HepG2 (cell line): Measurements from ENCODE around the gene ADSL. TPM values are rescaled to one million over a fixed set of nuclear protein-coding genes. Genes with fewer than 3 reads are reported as not detected.

Experiments used
- ATAC-seq: fragments of 200-7000 bp; cut with Tn5 transposase; 3 replicates; pipeline ENCODE4 v1.9.1; 2020; ENCODE audit warnings: mild to moderate bottlenecking, moderate library complexity
- BruUV-seq: library from RNA; stranded (reverse); fragments of 400-500 nt; replicated peaks from 2 replicates; lab custom pipeline; 2021; lab: Mats Ljungman, UMichigan
- CTCF ChIA-PET: fragments of 300-600 bp; formaldehyde crosslinking; extraction: SDS; loops from one replicate; lab custom pipeline; 2021; ENCODE audit warnings: low total read pairs, inconsistent platforms, low intra/inter-chr PET ratio; lab: Yijun Ruan, JAX
- POLR2A ChIA-PET: fragments of 350-600 bp; sonication (Branson Sonifier 250); formaldehyde crosslinking; loops from one replicate; lab custom pipeline; 2020; ENCODE audit warnings: antibody characterized with exemption, inconsistent platforms; lab: Yijun Ruan, JAX
- DNase-seq: peaks from one replicate; pipeline ENCODE4 v3.0.0-alpha.2; 2015; ENCODE audit warnings: low spot score
- FAIRE-seq: peaks from 3 replicates; lab custom pipeline; 2011; peaks lifted over from hg19 to GRCh38; lab: Jason Lieb, UNC
- H2AFZ ChIP-seq: one replicate; pipeline ENCODE4 v1.6.1; 2011; ENCODE audit warnings: low read length, inconsistent platforms
- H3K27ac ChIP-seq: fragments of 300-600 bp; 3 replicates; pipeline ENCODE4 v1.8.0; 2011; ENCODE audit warnings: mixed run types, mild to moderate bottlenecking, mixed read lengths, low read length, inconsistent platforms; ENCODE audit not compliant: insufficient read depth; ENCODE audit errors: extremely low read length
- H3K27me3 ChIP-seq, 2 experiments: fragments of 200-600 bp in 1 of 2; 2 replicates in 1 of 2; 3 replicates in 1 of 2; pipeline versions ENCODE4 v1.6.0 to v1.8.0; 2011; ENCODE audit warnings: low read length in 2 of 2, mild to moderate bottlenecking in 2 of 2, moderate library complexity in 2 of 2, inconsistent platforms in 1 of 2; ENCODE audit not compliant: insufficient read depth in 2 of 2, control insufficient read depth in 1 of 2
- H3K36me3 ChIP-seq, 2 experiments: fragments of 200-600 bp in 1 of 2; replicated peaks in 1 of 2; 2 replicates in 1 of 2; 3 replicates in 1 of 2; pipeline versions ENCODE4 v1.5.1 to v1.8.0; 2011; ENCODE audit warnings: low read length in 2 of 2, inconsistent platforms in 1 of 2; ENCODE audit not compliant: insufficient read depth in 2 of 2, control insufficient read depth in 1 of 2
- H3K4me1 ChIP-seq: 2 replicates; pipeline ENCODE4 v1.5.1; 2012; ENCODE audit warnings: low read length, inconsistent platforms; ENCODE audit not compliant: insufficient read depth
- H3K4me2 ChIP-seq: 2 replicates; pipeline ENCODE4 v1.6.0; 2011; ENCODE audit warnings: low read depth, low read length, inconsistent platforms
- H3K4me3 ChIP-seq, 3 experiments: fragments of 200-600 bp in 1 of 3; sonication (generic), shearing (Covaris generic) in 1 of 3; replicated peaks in 1 of 3; 2 replicates each; pipeline ENCODE4 v1.5.1; 2011 to 2016; ENCODE audit warnings: low read length in 3 of 3, inconsistent platforms in 2 of 3, low read depth in 2 of 3, mild to moderate bottlenecking in 2 of 3, control low read depth in 1 of 3, mixed read lengths in 1 of 3; ENCODE audit not compliant: insufficient read depth in 1 of 3
- H3K79me2 ChIP-seq: one replicate; pipeline ENCODE4 v1.6.1; 2011; ENCODE audit warnings: low read length, inconsistent platforms; ENCODE audit not compliant: insufficient read depth
- H3K9ac ChIP-seq: 2 replicates; pipeline ENCODE4 v1.6.0; 2011; ENCODE audit warnings: mild to moderate bottlenecking, low read depth, low read length, inconsistent platforms; ENCODE audit not compliant: insufficient read depth
- H3K9me3 ChIP-seq: 2 replicates; pipeline ENCODE4 v1.5.1; 2012; ENCODE audit warnings: mild to moderate bottlenecking, low read length
- H4K20me1 ChIP-seq: 2 replicates; pipeline ENCODE4 v1.6.0; 2011; ENCODE audit warnings: inconsistent platforms, mild to moderate bottlenecking, low read length, moderate library complexity; ENCODE audit not compliant: insufficient read depth
- BCLAF1 ChIP-seq: fragments of 450-650 bp; IDR thresholded peaks from 2 replicates; pipeline ENCODE4 v1.6.1; 2017; ENCODE audit warnings: mild to moderate bottlenecking
- DMAP1 ChIP-seq: IDR thresholded peaks from 2 replicates; pipeline ENCODE4 v1.6.1; 2016
- KAT8 ChIP-seq: IDR thresholded peaks from 2 replicates; pipeline ENCODE4 v1.6.1; 2016; ENCODE audit warnings: missing genetic modification reagents, missing compliant biosample characterization
- MXI1 ChIP-seq: IDR thresholded peaks from 3 replicates; pipeline ENCODE4 v1.6.1; 2012; ENCODE audit warnings: low read depth, low read length, inconsistent platforms, borderline replicate concordance
- NFKBIZ ChIP-seq: IDR thresholded peaks from 2 replicates; pipeline ENCODE4 v1.6.1; 2018; ENCODE audit warnings: missing genetic modification reagents, missing compliant biosample characterization
- SMAD3 ChIP-seq: sonication (generic); formaldehyde crosslinking; IDR thresholded peaks from 2 replicates; pipeline ENCODE4 v1.4.0; 2020; ENCODE audit warnings: missing genetic modification reagents
- TP53 ChIP-seq: sonication (generic); formaldehyde crosslinking; conservative IDR thresholded peaks from 2 replicates; pipeline ENCODE4 v1.4.0; 2020; ENCODE audit warnings: missing genetic modification reagents
- ZMAT3 ChIP-seq: sonication (generic); formaldehyde crosslinking; conservative IDR thresholded peaks from 2 replicates; pipeline ENCODE4 v1.7.0; 2021; ENCODE audit warnings: missing genetic modification reagents
- ZNF550 ChIP-seq: sonication (generic); formaldehyde crosslinking; IDR thresholded peaks from 2 replicates; pipeline ENCODE4 v1.4.0; 2020; ENCODE audit warnings: mild to moderate bottlenecking, missing genetic modification reagents, borderline replicate concordance
- ZNF841 ChIP-seq: sonication (generic); formaldehyde crosslinking; IDR thresholded peaks from 2 replicates; pipeline ENCODE4 v1.8.1; 2023; ENCODE audit warnings: missing genetic modification reagents, borderline replicate concordance
- WGBS: methylation state at CpG from one replicate; pipeline ENCODE4 v1.1.6; 2017; ENCODE audit warnings: low lambda C conversion rate; 5-methylcytosine and 5-hydroxymethylcytosine counted together
- in situ Hi-C: cut with HindIII; loops from 2 replicates; pipeline ENCODE4 v1.10.0; 2017; ENCODE audit warnings: low pct_unique_long_range_greater_than_20kb; ENCODE audit not compliant: extremely low pct_ligation_motif_present
- intact Hi-C: fragments of 100-400 bp; cut with micrococcal nuclease; formaldehyde crosslinking; loops from one replicate; pipeline ENCODE4 v1.10.0; 2022; ENCODE audit not compliant: unreplicated experiment
- polyA plus RNA-seq, 8 experiments: library from polyadenylated mRNA; depleted of rRNA in 3 of 8; stranded (reverse) in 7 of 8; unstranded in 1 of 8; fragments of >200 nt; fragmentation: Illumina TruSeq in 4 of 8; extraction: Trizol in 4 of 8; gene quantifications; 2 replicates each; pipeline versions ENCODE4 v1.2.1 to v1.2.3, GENCODE V29; 2011 to 2016; ENCODE audit warnings: low read depth in 4 of 8, missing spikeins in 1 of 8, mixed read lengths in 1 of 8; ENCODE audit not compliant: insufficient read depth in 1 of 8
- total RNA-seq, 5 experiments: library from RNA; depleted of rRNA; stranded (reverse); fragments of >200 nt; fragmentation: Illumina TruSeq; extraction: Trizol; gene quantifications; 2 replicates each; pipeline ENCODE4 v1.2.3, GENCODE V29; 2016; ENCODE audit warnings: low read depth in 1 of 5
- TF ChIP-seq, protein P1 (sequence below): sonication (generic); formaldehyde crosslinking; conservative IDR thresholded peaks from 2 replicates; pipeline ENCODE4 v1.5.0; 2020; ENCODE audit warnings: missing genetic modification reagents
- TF ChIP-seq, protein P2 (sequence below): sonication (generic); formaldehyde crosslinking; IDR thresholded peaks from 2 replicates; pipeline ENCODE4 v1.4.0; 2020; ENCODE audit warnings: missing genetic modification reagents

The ADSL gene
- total and polyA plus RNA-seq, 2 of the 13 experiments (the other 11 are each of a cell fraction or from before 2014, with no cell fraction given): 123 to 174 TPM

- TF ChIP-seq KAT8 (CRISPR knock-in tag) (0 out of 2 replicates have a peak, but pooled peaks have one; percentile 0), TP53 (CRISPR knock-in tag) (no peak)
- no peaks in the 10 kb centered on the region for H3K79me2 ChIP-seq
- H3K4me1 ChIP-seq: peaks cover 21% of the 10 kb centered on the region
- intact Hi-C loops (no loop called here), in situ Hi-C loops (no loop called here)
- no peak overlapping the region for H3K4me3 ChIP-seq
- no peaks in the 10 kb centered on the region for H3K9me3 ChIP-seq
- H3K4me2 ChIP-seq: peak overlapping the region; percentile 38
- H4K20me1 ChIP-seq: no peaks in the 10 kb centered on the region
- H3K36me3 ChIP-seq: no peaks in the 10 kb centered on the region; a peak in 1 of 5 replicates
- no peak overlapping the region for H3K9ac ChIP-seq
- H2AFZ ChIP-seq: no peak overlapping the region
- ChIA-PET POLR2A (interaction anchor here (0.9 to 1.0 kb wide), 2 partner anchors 14 to 16 kb away, joined by 3 read pairs; no protein-coding TSS in a partner anchor), CTCF (no interaction called here)
- 62% methylated on average over 4 of the region's 4 CpGs for WGBS
- H3K27me3 ChIP-seq: no peaks in the 10 kb centered on the region
- ATAC-seq (peak; percentile 25; the same call in 2 of the 3 replicates), FAIRE-seq (no peak), DNase-seq (no peak)
- no peak overlapping the region for H3K27ac ChIP-seq
- BruUV-seq: no TSS peak
These were observed 41.9 kb downstream of the ADSL start for GRCh38 chr22:40388231-40388630.

GRCh38 chr22:40391417-40391816 lies 45.1 kb downstream of the ADSL start:
- Histone ChIP-seq H3K9me3 (no peaks in the 10 kb centered on the region), H3K79me2 (no peaks in the 10 kb centered on the region), H3K4me2 (no peak overlapping the region), H3K27me3 (no peaks in the 10 kb centered on the region), H3K36me3 (no peaks in the 10 kb centered on the region; a peak in 1 of 5 replicates), H2AFZ (no peak overlapping the region), H4K20me1 (no peaks in the 10 kb centered on the region), H3K4me1 (peaks cover 21% of the 10 kb centered on the region), H3K27ac (no peak overlapping the region), H3K9ac (no peak overlapping the region), H3K4me3 (no peak overlapping the region)
- in situ Hi-C loops: no loop called here
- DNase-seq (no peak), ATAC-seq (no peak), FAIRE-seq (no peak)
- 79% methylated on average over 2 of the region's 2 CpGs for WGBS
- BruUV-seq: no TSS peak
- intact Hi-C loops: no loop called here
- CTCF ChIA-PET: no interaction called here
- POLR2A ChIA-PET: no interaction called here
- TF ChIP-seq ZNF841 (CRISPR knock-in tag): no peak
- TF ChIP-seq ZNF550 (CRISPR knock-in tag): no peak
- no peak for TF ChIP-seq NFKBIZ (CRISPR knock-in tag)
- TF ChIP-seq BCLAF1: no peak
- TF ChIP-seq, protein P1, sequence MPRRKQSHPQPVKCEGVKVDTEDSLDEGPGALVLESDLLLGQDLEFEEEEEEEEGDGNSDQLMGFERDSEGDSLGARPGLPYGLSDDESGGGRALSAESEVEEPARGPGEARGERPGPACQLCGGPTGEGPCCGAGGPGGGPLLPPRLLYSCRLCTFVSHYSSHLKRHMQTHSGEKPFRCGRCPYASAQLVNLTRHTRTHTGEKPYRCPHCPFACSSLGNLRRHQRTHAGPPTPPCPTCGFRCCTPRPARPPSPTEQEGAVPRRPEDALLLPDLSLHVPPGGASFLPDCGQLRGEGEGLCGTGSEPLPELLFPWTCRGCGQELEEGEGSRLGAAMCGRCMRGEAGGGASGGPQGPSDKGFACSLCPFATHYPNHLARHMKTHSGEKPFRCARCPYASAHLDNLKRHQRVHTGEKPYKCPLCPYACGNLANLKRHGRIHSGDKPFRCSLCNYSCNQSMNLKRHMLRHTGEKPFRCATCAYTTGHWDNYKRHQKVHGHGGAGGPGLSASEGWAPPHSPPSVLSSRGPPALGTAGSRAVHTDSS (CRISPR knock-in tag): no peak
- no peak for TF ChIP-seq MXI1
- no peak for TF ChIP-seq SMAD3 (CRISPR knock-in tag)
- TF ChIP-seq ZMAT3 (CRISPR knock-in tag): no peak
- no peak for TF ChIP-seq DMAP1 (CRISPR knock-in tag)
- TF ChIP-seq, protein P2, sequence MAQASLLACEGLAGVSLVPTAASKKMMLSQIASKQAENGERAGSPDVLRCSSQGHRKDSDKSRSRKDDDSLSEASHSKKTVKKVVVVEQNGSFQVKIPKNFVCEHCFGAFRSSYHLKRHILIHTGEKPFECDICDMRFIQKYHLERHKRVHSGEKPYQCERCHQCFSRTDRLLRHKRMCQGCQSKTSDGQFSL: no peak
